HFFc6 (cell line): ENCODE data around the gene SORCS3. TPM values are rescaled to one million over a fixed set of nuclear protein-coding genes. Genes with fewer than 3 reads are reported as not detected.

Experiments
- DNase-seq: peaks from one replicate; pipeline ENCODE4 v3.0.0-alpha.2; 2018
- H3K27ac Mint-ChIP-seq: 2 replicates; pipeline ENCODE4 v1.8.0; 2020; ENCODE audit warnings: mild to moderate bottlenecking, mixed read lengths
- H3K27me3 Mint-ChIP-seq: 2 replicates; pipeline ENCODE4 v1.8.0; 2021; ENCODE audit warnings: mild to moderate bottlenecking, moderate library complexity, mixed read lengths; ENCODE audit not compliant: insufficient read depth
- H3K36me3 Mint-ChIP-seq: 2 replicates; pipeline ENCODE4 v1.8.0; 2021; ENCODE audit warnings: low read depth, mixed read lengths
- H3K4me1 Mint-ChIP-seq: 2 replicates; pipeline ENCODE4 v1.8.0; 2020; ENCODE audit warnings: low read depth, mixed read lengths
- H3K4me3 Mint-ChIP-seq: 2 replicates; pipeline ENCODE4 v1.8.0; 2020; ENCODE audit warnings: mild to moderate bottlenecking, moderate library complexity, mixed read lengths
- H3K9me3 Mint-ChIP-seq: 2 replicates; pipeline ENCODE4 v1.8.0; 2020; ENCODE audit warnings: mild to moderate bottlenecking, mixed read lengths
- total RNA-seq, 6 experiments: library from RNA; stranded (reverse); fragmentation: NEBNext Ultra II Directional; extraction: Animal tissue kit (Norgen Biotek cat#: 25700); gene quantifications; 2 replicates in 1 of 6; 3 replicates in 5 of 6; pipeline ENCODE4 v1.2.3, GENCODE V29; 2021
- TF ChIP-seq, protein P1 (sequence below): fragments of 200-600 bp; sonication (generic); IDR thresholded peaks from 2 replicates; pipeline ENCODE4 v1.5.0; 2021; ENCODE audit warnings: antibody characterized with exemption, mild to moderate bottlenecking

SORCS3 gene
- total RNA-seq, 6 experiments from 2014 or later: not detected

DNA sequence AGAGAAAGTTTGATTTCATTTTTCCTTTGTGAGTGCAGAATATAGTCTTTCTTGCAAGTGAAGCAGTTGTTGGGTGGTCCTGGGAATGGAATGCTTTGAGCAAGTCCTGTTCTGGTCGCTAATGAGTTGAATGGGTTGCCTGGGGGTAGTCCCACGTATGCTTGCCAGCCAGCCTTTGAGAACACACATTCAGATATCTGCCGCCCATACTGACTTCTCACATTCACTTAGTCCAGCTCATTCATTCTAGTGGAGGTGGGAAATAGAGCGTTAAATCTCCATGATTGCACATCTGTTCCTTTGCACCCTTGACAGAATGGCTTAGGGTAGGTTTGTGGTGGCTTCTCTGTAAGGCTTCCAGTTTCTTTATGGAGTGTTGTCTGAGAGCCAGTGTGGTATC lies 256.6 kb downstream of the SORCS3 start:
- H3K4me1 Mint-ChIP-seq: no peaks in the 10 kb centered on the region
- peaks cover 14% of the 10 kb centered on the region for H3K9me3 Mint-ChIP-seq
- no peak overlapping the region for H3K27ac Mint-ChIP-seq
- H3K4me3 Mint-ChIP-seq: no peak overlapping the region
- H3K27me3 Mint-ChIP-seq: no peaks in the 10 kb centered on the region
- no peak for DNase-seq
- TF ChIP-seq, protein P1, sequence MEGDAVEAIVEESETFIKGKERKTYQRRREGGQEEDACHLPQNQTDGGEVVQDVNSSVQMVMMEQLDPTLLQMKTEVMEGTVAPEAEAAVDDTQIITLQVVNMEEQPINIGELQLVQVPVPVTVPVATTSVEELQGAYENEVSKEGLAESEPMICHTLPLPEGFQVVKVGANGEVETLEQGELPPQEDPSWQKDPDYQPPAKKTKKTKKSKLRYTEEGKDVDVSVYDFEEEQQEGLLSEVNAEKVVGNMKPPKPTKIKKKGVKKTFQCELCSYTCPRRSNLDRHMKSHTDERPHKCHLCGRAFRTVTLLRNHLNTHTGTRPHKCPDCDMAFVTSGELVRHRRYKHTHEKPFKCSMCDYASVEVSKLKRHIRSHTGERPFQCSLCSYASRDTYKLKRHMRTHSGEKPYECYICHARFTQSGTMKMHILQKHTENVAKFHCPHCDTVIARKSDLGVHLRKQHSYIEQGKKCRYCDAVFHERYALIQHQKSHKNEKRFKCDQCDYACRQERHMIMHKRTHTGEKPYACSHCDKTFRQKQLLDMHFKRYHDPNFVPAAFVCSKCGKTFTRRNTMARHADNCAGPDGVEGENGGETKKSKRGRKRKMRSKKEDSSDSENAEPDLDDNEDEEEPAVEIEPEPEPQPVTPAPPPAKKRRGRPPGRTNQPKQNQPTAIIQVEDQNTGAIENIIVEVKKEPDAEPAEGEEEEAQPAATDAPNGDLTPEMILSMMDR: no peak
- no peaks in the 10 kb centered on the region for H3K36me3 Mint-ChIP-seq

GRCh38 chr10:104899779-104900178 lies 258.7 kb downstream of the SORCS3 start:
- Mint-ChIP-seq H3K4me1 (no peaks in the 10 kb centered on the region), H3K36me3 (no peaks in the 10 kb centered on the region), H3K27me3 (no peaks in the 10 kb centered on the region; the same call in 1 of the 2 replicates), H3K9me3 (peaks cover 20% of the 10 kb centered on the region), H3K4me3 (no peak overlapping the region), H3K27ac (no peak overlapping the region)
- no peak for DNase-seq
- TF ChIP-seq, protein P1: no peak

GRCh38 chr10:104903433-104903832 lies 262.3 kb downstream of the SORCS3 start:
- no peak overlapping the region for H3K4me3 Mint-ChIP-seq
- H3K4me1 Mint-ChIP-seq: no peaks in the 10 kb centered on the region
- TF ChIP-seq, protein P1: no peak
- peaks cover 6% of the 10 kb centered on the region for H3K9me3 Mint-ChIP-seq
- H3K27me3 Mint-ChIP-seq: no peaks in the 10 kb centered on the region; the same call in 1 of the 2 replicates
- H3K27ac Mint-ChIP-seq: no peak overlapping the region
- no peak for DNase-seq
- H3K36me3 Mint-ChIP-seq: peaks cover 5% of the 10 kb centered on the region; the same call in 1 of the 2 replicates

DNA sequence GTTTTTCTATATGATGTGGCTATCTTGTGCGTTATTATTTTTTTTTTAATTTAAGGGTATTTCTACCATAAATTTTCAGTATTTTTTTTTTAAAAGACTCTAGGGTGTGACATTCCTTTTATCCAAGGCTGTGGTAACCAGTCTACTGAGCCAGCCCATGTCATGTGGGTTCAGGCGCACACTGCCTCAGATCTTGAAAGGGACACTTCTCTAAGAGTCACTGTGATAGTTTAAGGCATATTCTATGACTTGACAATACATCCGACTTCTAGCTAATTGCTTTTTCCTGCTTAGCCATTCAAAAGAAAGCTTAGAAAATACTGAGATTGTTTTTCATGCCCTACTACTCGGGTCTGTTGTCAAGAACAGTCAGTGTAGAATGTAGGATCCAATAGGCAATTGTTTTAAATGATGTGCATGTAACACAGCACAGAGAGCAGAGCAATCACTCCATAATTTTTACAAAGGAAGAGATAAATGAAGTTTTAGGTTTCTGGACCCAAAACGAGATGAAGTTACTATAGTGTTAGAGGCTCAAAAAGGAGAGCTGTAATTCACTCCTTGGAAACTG lies 263.7 kb downstream of the SORCS3 start:
- Mint-ChIP-seq H3K9me3 (peaks cover 19% of the 10 kb centered on the region), H3K4me1 (no peaks in the 10 kb centered on the region), H3K27me3 (no peaks in the 10 kb centered on the region; the same call in 1 of the 2 replicates), H3K27ac (no peak overlapping the region), H3K36me3 (peaks cover 5% of the 10 kb centered on the region; the same call in 1 of the 2 replicates), H3K4me3 (no peak overlapping the region)
- TF ChIP-seq, protein P1: no peak
- no peak for DNase-seq

DNA sequence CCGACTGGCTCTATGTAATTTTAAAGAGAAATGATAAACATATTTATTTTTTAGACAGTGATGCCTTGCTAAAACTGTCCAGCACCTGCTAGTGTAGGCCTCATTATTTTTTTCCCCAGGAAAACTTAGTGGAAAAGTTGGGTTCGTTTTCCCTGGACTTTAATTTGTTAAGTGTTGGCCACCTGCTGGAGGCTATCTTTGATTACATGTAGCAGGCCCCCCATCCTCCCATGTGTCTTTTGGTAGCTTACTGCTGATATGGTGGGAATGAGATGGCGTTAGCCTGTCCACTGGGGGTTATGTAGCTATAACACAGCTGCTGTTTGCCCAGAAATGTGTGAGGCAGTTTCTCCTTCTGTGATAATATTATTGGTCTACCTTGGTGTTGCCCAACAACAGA lies 265.0 kb downstream of the SORCS3 start:
- TF ChIP-seq, protein P1: no peak
- H3K27me3 Mint-ChIP-seq: no peaks in the 10 kb centered on the region; the same call in 1 of the 2 replicates
- peaks cover 27% of the 10 kb centered on the region for H3K9me3 Mint-ChIP-seq
- H3K36me3 Mint-ChIP-seq: peaks cover 5% of the 10 kb centered on the region; the same call in 1 of the 2 replicates
- no peak for DNase-seq
- no peaks in the 10 kb centered on the region for H3K4me1 Mint-ChIP-seq
- no peak overlapping the region for H3K4me3 Mint-ChIP-seq
- H3K27ac Mint-ChIP-seq: no peak overlapping the region
